Ovary (tissue), 9 donors: ENCODE results near the gene SURF1. TPM values are rescaled to one million over a fixed set of nuclear protein-coding genes. Genes with fewer than 3 reads are reported as not detected.
"Not testable (repeated sequence)": the region's sequence is repeated elsewhere in the genome, so short reads cannot be mapped to it uniquely, and the experiment has no call there.

Experiments
- DNase-seq, 5 donors: peaks; one replicate each; pipeline ENCODE4 v3.0.0-alpha.2; 2019 to 2020
- H3K27ac ChIP-seq, 2 donors: fragments of 200-600 bp; one replicate each; pipeline versions ENCODE4 v1.5.1 to v1.8.0; 2019 to 2022
- H3K27me3 ChIP-seq: fragments of 200-600 bp; one replicate; pipeline ENCODE4 v1.8.0; 2022
- H3K36me3 ChIP-seq: fragments of 200-600 bp; sonication (generic); one replicate; pipeline ENCODE4 v1.5.1; 2019
- H3K4me1 ChIP-seq: one replicate; pipeline ENCODE4 v1.8.1; 2013; ENCODE audit warnings: mild to moderate bottlenecking, moderate library complexity; ENCODE audit not compliant: insufficient read depth
- H3K4me3 ChIP-seq: fragments of 200-600 bp; sonication (generic); one replicate; pipeline ENCODE4 v1.5.1; 2017
- H3K9me3 ChIP-seq, 2 donors: fragments of 200-600 bp in 1 of 2; sonication (generic) in 1 of 2; one replicate each; pipeline versions ENCODE4 v1.5.1 to v1.8.1; 2013 to 2019; ENCODE audit warnings: mild to moderate bottlenecking in 1 of 2, moderate library complexity in 1 of 2
- EP300 ChIP-seq: sonication (generic); formaldehyde crosslinking; IDR thresholded peaks from one replicate; pipeline ENCODE4 v1.6.1; 2017; ENCODE audit warnings: antibody characterized with exemption
- POLR2A ChIP-seq: fragments of 450-650 bp; IDR thresholded peaks from one replicate; pipeline ENCODE4 v1.6.1; 2017; ENCODE audit warnings: antibody characterized with exemption, mild to moderate bottlenecking, moderate library complexity
- WGBS, 3 donors: extraction: QIAGEN DNeasy Blood & Tissue Kit in 1 of 3; methylation state at CpG; one replicate each; pipeline versions ENCODE4 v1.1.5 to v1.1.7; 2013 to 2017; 5-methylcytosine and 5-hydroxymethylcytosine counted together
- intact Hi-C, 4 donors: fragments of 100-400 bp; cut with DNase I; formaldehyde crosslinking; loops; one replicate each; pipeline versions ENCODE4 v1.11.0 to v1.15.1; 2022 to 2023
- polyA plus RNA-seq, 2 donors: library from polyadenylated mRNA; stranded (reverse); fragments of 200-250 nt in 1 of 2; fragments of 350-450 nt in 1 of 2; fragmentation: Illumina TruSeq in 1 of 2; extraction: RNeasy Lipid Tissue Mini Kit (QIAGEN cat#74804) in 1 of 2; gene quantifications; one replicate each; pipeline ENCODE4 v1.2.3, GENCODE V29; 2013 to 2014
- total RNA-seq, 7 donors: library from RNA; depleted of rRNA in 2 of 7; stranded (reverse); fragments of >200 nt in 2 of 7; fragmentation: NEBNext Ultra II Directional in 3 of 7; extraction: Animal tissue kit (Norgen Biotek cat#: 25700) in 3 of 7; gene quantifications; one replicate each; pipeline versions ENCODE4 v1.1.0 to v1.2.4, GENCODE V29; 2016 to 2023
- TF ChIP-seq, protein P1 (sequence below), 3 donors: fragments of 450-650 bp in 2 of 3; fragments of 200-600 bp in 1 of 3; IDR thresholded peaks; one replicate each; pipeline versions ENCODE4 v1.5.1 to v1.8.0; 2016 to 2022; ENCODE audit warnings: antibody characterized with exemption in 3 of 3, mild to moderate bottlenecking in 1 of 3
- donor health status: DM: no; HTN: no; CAD: no; lungs with moderate emphysema.
- donor health status: DM: no; HTN: no; CAD: no.
- donor health status: Bipolar disorder and iron deficiency.
- donor health status: DM: yes; HTN: yes; CAD: no.
- donor health status: DM: no; HTN: no; CAD: no.
- donor health status: DM: yes; HTN: yes; CAD: no.

Gene SURF1
- total and polyA plus RNA-seq, 9 donors = 23.5 to 51.3 (median 35.6) TPM

DNA sequence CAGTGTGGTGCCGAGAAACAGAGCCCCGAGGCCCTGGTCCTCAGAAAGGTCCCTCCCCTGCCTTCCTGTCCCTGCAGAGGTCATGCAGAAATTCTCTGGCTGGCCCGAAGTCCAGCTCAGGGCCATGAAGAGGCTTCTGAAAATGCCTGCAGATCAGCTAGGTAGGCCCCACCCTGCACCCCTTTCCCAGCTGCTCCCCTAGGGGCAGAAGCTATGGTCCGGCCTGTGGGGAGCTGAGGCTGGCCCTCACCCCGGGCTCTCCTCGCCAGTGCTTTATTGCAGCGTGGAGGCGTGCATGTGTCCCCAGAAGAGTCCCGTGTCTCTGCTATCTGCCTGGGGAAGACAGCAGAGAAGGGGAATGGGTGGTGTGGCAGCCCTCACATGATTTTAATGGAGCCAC is 41.6 kb upstream of the SURF1 start:
- Histone ChIP-seq H3K36me3 (no peaks in the 10 kb centered on the region), H3K4me3 (no peak overlapping the region), H3K4me1 (no peaks in the 10 kb centered on the region), H3K27ac (no peak overlapping the region), H3K9me3 (no peaks in the 10 kb centered on the region), H3K27me3 (no peaks in the 10 kb centered on the region)
- intact Hi-C loops = no loop called here
- TF ChIP-seq, protein P1, sequence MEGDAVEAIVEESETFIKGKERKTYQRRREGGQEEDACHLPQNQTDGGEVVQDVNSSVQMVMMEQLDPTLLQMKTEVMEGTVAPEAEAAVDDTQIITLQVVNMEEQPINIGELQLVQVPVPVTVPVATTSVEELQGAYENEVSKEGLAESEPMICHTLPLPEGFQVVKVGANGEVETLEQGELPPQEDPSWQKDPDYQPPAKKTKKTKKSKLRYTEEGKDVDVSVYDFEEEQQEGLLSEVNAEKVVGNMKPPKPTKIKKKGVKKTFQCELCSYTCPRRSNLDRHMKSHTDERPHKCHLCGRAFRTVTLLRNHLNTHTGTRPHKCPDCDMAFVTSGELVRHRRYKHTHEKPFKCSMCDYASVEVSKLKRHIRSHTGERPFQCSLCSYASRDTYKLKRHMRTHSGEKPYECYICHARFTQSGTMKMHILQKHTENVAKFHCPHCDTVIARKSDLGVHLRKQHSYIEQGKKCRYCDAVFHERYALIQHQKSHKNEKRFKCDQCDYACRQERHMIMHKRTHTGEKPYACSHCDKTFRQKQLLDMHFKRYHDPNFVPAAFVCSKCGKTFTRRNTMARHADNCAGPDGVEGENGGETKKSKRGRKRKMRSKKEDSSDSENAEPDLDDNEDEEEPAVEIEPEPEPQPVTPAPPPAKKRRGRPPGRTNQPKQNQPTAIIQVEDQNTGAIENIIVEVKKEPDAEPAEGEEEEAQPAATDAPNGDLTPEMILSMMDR (IDR thresholded peaks at IDR 0.05) = no peak
- TF ChIP-seq POLR2A (no peak), EP300 (no peak)
- 51 to 61% (median 52%) methylated on average over 9 of the region's 9 CpGs for WGBS, 3 donors
- DNase-seq = no peak

DNA sequence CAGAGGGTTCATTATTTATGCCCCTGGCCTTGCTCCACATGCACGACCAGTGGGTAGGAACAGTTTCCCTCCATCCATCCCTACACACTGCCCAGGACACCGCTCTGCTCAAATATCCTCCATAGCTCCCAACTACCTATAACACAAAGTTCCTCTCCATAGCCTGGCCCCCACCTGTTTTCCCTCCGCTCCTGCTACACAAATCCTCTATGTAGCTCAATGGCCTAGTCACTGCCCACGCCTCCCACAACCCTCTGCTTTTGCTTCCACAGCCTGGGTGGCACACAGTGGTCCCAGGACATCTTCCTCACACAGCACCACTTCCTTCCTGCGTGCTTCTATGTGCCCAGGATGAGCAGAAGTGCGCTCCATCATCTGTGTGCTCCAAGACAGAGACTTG is 41.1 kb upstream of the SURF1 start:
- intact Hi-C loops = no loop called here
- TF ChIP-seq, protein P1 (IDR thresholded peaks at IDR 0.05) = no peak
- TF ChIP-seq POLR2A = no peak
- TF ChIP-seq EP300 = no peak
- H3K27me3 ChIP-seq = no peaks in the 10 kb centered on the region

DNA sequence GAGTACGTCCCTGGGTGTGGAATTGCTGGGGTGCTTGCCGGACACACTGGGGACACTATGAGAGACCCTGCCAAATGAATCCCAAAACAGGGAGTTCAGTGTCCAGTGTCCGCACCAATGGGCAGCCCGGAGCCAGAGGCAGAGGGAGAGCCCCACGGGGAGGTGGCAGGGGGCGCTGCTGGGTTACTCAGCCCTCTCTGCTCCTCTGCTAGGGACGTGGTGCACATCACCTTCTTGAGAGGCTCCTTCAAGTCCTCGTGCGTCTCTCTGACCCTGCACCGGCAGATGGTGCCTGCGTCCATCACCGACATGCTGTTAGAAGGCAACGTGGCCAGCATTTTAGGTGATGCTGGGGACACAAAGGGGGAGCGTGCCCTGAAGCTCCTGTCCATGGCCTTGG is 40.7 kb upstream of the SURF1 start:
- intact Hi-C loops = no loop called here
- Histone ChIP-seq H3K4me3 (no peak overlapping the region), H3K36me3 (no peaks in the 10 kb centered on the region), H3K27ac (no peak overlapping the region), H3K9me3 (no peaks in the 10 kb centered on the region), H3K27me3 (no peaks in the 10 kb centered on the region), H3K4me1 (no peaks in the 10 kb centered on the region)
- no peak for DNase-seq
- WGBS, 3 donors = 17 to 29% (median 20%) methylated on average over 14 of the region's 14 CpGs
- TF ChIP-seq, protein P1 (IDR thresholded peaks at IDR 0.05) = no peak
- TF ChIP-seq POLR2A (no peak), EP300 (no peak)

More for the DNA sequence above, 41.1 kb upstream of the SURF1 start:
- no peak overlapping the region for H3K27ac ChIP-seq
- no peak overlapping the region for H3K4me3 ChIP-seq
- no peaks in the 10 kb centered on the region for H3K9me3 ChIP-seq
- no peak for DNase-seq
- WGBS, 3 donors = 69 to 79% (median 78%) methylated on average over 6 of the region's 6 CpGs
- no peaks in the 10 kb centered on the region for H3K4me1 ChIP-seq
- H3K36me3 ChIP-seq = no peaks in the 10 kb centered on the region

DNA sequence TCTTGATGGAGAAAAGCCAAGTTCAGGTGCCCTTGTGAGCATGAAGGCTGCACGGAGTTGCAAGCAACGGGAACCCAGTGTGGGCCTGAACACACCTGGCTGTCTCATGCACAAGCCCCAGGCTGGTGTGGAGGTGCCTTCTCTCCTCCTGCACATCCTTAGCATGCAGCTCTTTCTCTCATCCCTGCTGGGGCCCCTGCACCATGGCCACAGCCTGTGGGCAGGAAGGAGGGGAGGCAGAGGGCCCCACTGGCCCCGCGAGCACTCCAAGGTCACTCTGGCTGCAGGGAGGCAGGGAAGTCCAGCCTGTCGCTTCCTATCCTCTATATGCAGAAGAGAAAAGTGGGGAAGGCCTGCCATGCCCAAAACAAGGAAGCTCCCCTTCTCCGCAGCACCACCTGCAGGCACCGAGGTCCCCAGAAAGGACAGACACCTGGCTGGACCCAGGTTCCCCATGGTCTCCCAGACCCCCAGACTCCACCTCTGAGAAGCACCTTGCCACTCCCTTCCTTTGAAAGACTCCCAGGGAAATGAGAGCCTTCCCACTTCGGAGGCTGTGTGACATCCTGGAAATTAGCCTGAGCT is 38.5 kb upstream of the SURF1 start:
- no peaks in the 10 kb centered on the region for H3K27me3 ChIP-seq

DNA sequence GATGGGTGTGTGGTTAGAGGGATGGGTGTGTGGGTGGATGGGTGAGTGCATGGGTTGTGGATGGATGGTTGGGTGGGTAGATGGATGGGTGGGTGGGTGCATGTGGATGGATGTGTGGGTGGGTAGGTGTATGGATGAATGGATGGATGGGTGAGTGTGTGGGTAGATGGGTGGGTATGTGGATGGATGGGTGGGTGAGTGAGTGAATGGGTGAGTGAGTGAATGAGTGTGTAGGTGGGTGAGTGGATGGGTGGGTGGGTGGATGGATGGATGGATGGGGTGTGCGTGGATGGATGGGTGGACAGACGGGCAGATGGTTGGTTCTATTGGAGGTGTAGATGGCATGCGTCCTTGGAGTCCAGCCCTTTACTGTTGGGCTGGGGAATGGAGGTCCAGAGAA is 37.1 kb upstream of the SURF1 start:
- no peak overlapping the region for H3K4me3 ChIP-seq
- intact Hi-C loops = no loop called here
- no peaks in the 10 kb centered on the region for H3K9me3 ChIP-seq
- no peaks in the 10 kb centered on the region for H3K36me3 ChIP-seq
- H3K4me1 ChIP-seq = no peaks in the 10 kb centered on the region
- TF ChIP-seq, protein P1 (IDR thresholded peaks at IDR 0.05) = no peak
- TF ChIP-seq EP300 = no peak
- TF ChIP-seq POLR2A = no peak
- H3K27me3 ChIP-seq = no peaks in the 10 kb centered on the region
- no peak for DNase-seq
- 83 to 89% (median 84%) methylated on average over 3 of the region's 3 CpGs for WGBS, 3 donors
- H3K27ac ChIP-seq = no peak overlapping the region

More for the DNA sequence above, 38.5 kb upstream of the SURF1 start:
- no peak for TF ChIP-seq EP300
- no peaks in the 10 kb centered on the region for H3K9me3 ChIP-seq
- H3K27ac ChIP-seq = no peak overlapping the region
- no peak overlapping the region for H3K4me3 ChIP-seq
- no peaks in the 10 kb centered on the region for H3K36me3 ChIP-seq
- H3K4me1 ChIP-seq = no peaks in the 10 kb centered on the region
- no peak for DNase-seq
- intact Hi-C loops = no loop called here
- 8 to 21% (median 11%) methylated on average over 8 of the region's 8 CpGs for WGBS, 3 donors

DNA sequence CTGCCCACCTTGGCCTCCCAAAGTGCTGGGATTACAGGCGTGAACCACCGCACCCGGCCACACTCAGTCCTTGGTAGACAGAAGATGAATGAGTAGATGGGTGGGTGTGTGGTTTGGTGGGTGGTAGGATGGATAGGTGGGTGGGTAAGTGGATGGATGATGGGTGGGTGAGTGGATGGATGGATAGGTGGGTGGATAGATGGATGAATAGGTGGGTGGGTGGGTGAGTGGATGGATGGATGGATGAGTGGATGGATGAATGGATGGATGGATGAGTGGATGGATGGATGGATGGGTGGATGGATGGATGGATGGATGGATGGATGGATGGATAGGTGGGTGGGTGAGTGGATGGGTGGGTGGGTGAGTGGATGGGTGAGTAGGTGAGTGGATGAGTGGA is 36.0 kb upstream of the SURF1 start:
- 92 to 94% (median 92%) methylated on average over 3 of the region's 3 CpGs for WGBS, 3 donors
- H3K36me3 ChIP-seq, DNase-seq, H3K27ac ChIP-seq, H3K9me3 ChIP-seq, H3K4me1 ChIP-seq, H3K4me3 ChIP-seq, intact Hi-C loops, H3K27me3 ChIP-seq: not testable (repeated sequence)

DNA sequence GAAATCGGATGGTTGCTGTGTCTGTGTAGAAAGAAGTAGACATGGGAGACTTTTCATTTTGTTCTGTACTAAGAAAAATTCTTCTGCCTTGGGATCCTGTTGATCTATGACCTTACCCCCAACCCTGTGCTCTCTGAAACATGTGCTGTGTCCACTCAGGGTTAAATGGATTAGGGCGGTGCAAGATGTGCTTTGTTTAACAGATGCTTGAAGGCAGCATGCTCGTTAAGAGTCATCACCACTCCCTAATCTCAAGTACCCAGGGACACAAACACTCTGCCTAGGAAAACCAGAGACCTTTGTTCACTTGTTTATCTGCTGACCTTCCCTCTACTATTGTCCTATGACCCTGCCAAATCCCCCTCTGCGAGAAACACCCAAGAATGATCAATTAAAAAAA is 35.2 kb upstream of the SURF1 start:
- DNase-seq, H3K27me3 ChIP-seq, H3K4me1 ChIP-seq, H3K36me3 ChIP-seq, H3K4me3 ChIP-seq, H3K9me3 ChIP-seq, H3K27ac ChIP-seq, intact Hi-C loops: not testable (repeated sequence)
- WGBS, 3 donors = 43 to 59% (median 45%) methylated on average over 3 of the region's 4 CpGs
